Neural cell (in vitro differentiated cells): Measurements from ENCODE around the gene HBZ.

ENCODE experiments used
- CTCF ChIP-seq: fragments of 450-650 bp; IDR thresholded peaks from 2 replicates; pipeline ENCODE4 v1.5.1; 2014; ENCODE audit warnings: antibody characterized with exemption, mild to moderate bottlenecking, moderate library complexity; ENCODE audit not compliant: poor library complexity, severe bottlenecking
- MXI1 ChIP-seq: fragments of 450-650 bp; conservative IDR thresholded peaks from 2 replicates; pipeline ENCODE4 v1.6.1; 2014; ENCODE audit warnings: antibody characterized with exemption, mild to moderate bottlenecking; ENCODE audit not compliant: poor library complexity, severe bottlenecking

- peak; percentile 90 for TF ChIP-seq CTCF
- TF ChIP-seq MXI1, result no peak
These were observed 45.7 kb upstream of the HBZ start for GRCh38 chr16:106623-107324.
